ENCODE measurements around the gene PPP1R14D.

PPP1R14D gene

GRCh38 chr15:40850576-40851112 lies 22.1 kb upstream of the PPP1R14D start:
- DNase-seq = no peak

GRCh38 chr15:40847223-40847961 lies 18.9 kb upstream of the PPP1R14D start:
- DNase-seq = no peak

- no peak for DNase-seq
These were observed 18.3 kb upstream of the PPP1R14D start for GRCh38 chr15:40846841-40847222.

GRCh38 chr15:40845511-40846284 lies 17.2 kb upstream of the PPP1R14D start:
- no peak for DNase-seq

GRCh38 chr15:40845036-40845435 lies 16.5 kb upstream of the PPP1R14D start:
- DNase-seq = no peak

GRCh38 chr15:40844696-40845030 lies 16.2 kb upstream of the PPP1R14D start:
- DNase-seq = peak; percentile 16

GRCh38 chr15:40843885-40844695 lies 15.6 kb upstream of the PPP1R14D start, which contains the start of gene SPINT1:
SPINT1 (plus strand) TSS chr15:40844048; CDS start chr15:40844555, 507 bp downstream.
- peak; percentile 17 for DNase-seq

- no peak for DNase-seq
These were observed 14.9 kb upstream of the PPP1R14D start for GRCh38 chr15:40843261-40843884.

GRCh38 chr15:40841741-40842140 lies 13.2 kb upstream of the PPP1R14D start:
- DNase-seq = no peak

GRCh38 chr15:40838756-40839155 lies 10.2 kb upstream of the PPP1R14D start:
- no peak for DNase-seq

GRCh38 chr15:40836020-40836419 lies 7.5 kb upstream of the PPP1R14D start:
- no peak for DNase-seq

GRCh38 chr15:40832903-40833302 lies 4.4 kb upstream of the PPP1R14D start:
- no peak for DNase-seq

- DNase-seq = no peak
These were observed 3.4 kb upstream of the PPP1R14D start for GRCh38 chr15:40831861-40832260.

GRCh38 chr15:40830884-40831283 lies 2.4 kb upstream of the PPP1R14D start:
- no peak for DNase-seq

GRCh38 chr15:40829115-40829514 lies 607 bp upstream of the PPP1R14D start:
- DNase-seq = no peak

- no peak for DNase-seq
These were observed 2.0 kb downstream of the PPP1R14D start for GRCh38 chr15:40826423-40827075.

- DNase-seq = no peak
These were observed 2.7 kb downstream of the PPP1R14D start for GRCh38 chr15:40825661-40826422.

- no peak for DNase-seq
These were observed 4.8 kb downstream of the PPP1R14D start for GRCh38 chr15:40823572-40824343.

- DNase-seq = no peak
These were observed 7.3 kb downstream of the PPP1R14D start for GRCh38 chr15:40821195-40821594.

- DNase-seq = no peak
These were observed 9.5 kb downstream of the PPP1R14D start for GRCh38 chr15:40819048-40819447.

All from activated effector memory CD4-positive, alpha-beta T cell treated with Interleukin-2 at 50 U/mL for 16 hours (primary cell).